Limb (tissue), 2 donors: ENCODE results near the gene HTATSF1.

Experiments used
- DNase-seq, 2 donors: peaks; one replicate each; pipeline ENCODE4 v3.0.0-alpha.2; 2016; ENCODE audit errors: extremely low spot score in 2 of 2

Gene HTATSF1

GRCh38 chrX:136497556-136498052 lies at the start of gene HTATSF1:
HTATSF1 (plus strand) TSS chrX:136497592; CDS start chrX:136497685, 93 bp downstream.
- DNase-seq = no peak

- DNase-seq = no peak
Measured at GRCh38 chrX:136447968-136448367, 49.4 kb upstream of the HTATSF1 start.

- no peak for DNase-seq
Measured at GRCh38 chrX:136450050-136450830, 47.2 kb upstream of the HTATSF1 start.

- DNase-seq = no peak
Measured at GRCh38 chrX:136452614-136453013, 44.8 kb upstream of the HTATSF1 start.

GRCh38 chrX:136453114-136453513 lies 44.3 kb upstream of the HTATSF1 start:
- DNase-seq = no peak

- DNase-seq = no peak
Measured at GRCh38 chrX:136453771-136454170, 43.6 kb upstream of the HTATSF1 start.

GRCh38 chrX:136456133-136456532 lies 41.3 kb upstream of the HTATSF1 start:
- no peak for DNase-seq

GRCh38 chrX:136457303-136457917 lies 40.0 kb upstream of the HTATSF1 start:
- no peak for DNase-seq

GRCh38 chrX:136464589-136464988 lies 32.8 kb upstream of the HTATSF1 start:
- DNase-seq = no peak

- DNase-seq = no peak
Measured at GRCh38 chrX:136467303-136467702, 30.1 kb upstream of the HTATSF1 start.

- no peak for DNase-seq
Measured at GRCh38 chrX:136468391-136469103, 28.8 kb upstream of the HTATSF1 start.

- no peak for DNase-seq
Measured at GRCh38 chrX:136473663-136474062, 23.7 kb upstream of the HTATSF1 start.

GRCh38 chrX:136475236-136475635 lies 22.2 kb upstream of the HTATSF1 start:
- DNase-seq = no peak

GRCh38 chrX:136476501-136476900 lies 20.9 kb upstream of the HTATSF1 start:
- no peak for DNase-seq

- no peak for DNase-seq
Measured at GRCh38 chrX:136477026-136477425, 20.4 kb upstream of the HTATSF1 start.

GRCh38 chrX:136480383-136480782 lies 17.0 kb upstream of the HTATSF1 start:
- no peak for DNase-seq

GRCh38 chrX:136487647-136488046 lies 9.7 kb upstream of the HTATSF1 start, which contains the start of gene BRS3:
BRS3 (plus strand) TSS chrX:136487947; CDS start chrX:136488115, 168 bp downstream.
- DNase-seq = no peak

GRCh38 chrX:136488706-136489105 lies 8.7 kb upstream of the HTATSF1 start:
- no peak for DNase-seq

- DNase-seq = no peak
Measured at GRCh38 chrX:136491832-136492231, 5.6 kb upstream of the HTATSF1 start.

GRCh38 chrX:136493011-136493410 lies 4.4 kb upstream of the HTATSF1 start:
- no peak for DNase-seq

- no peak for DNase-seq
Measured at GRCh38 chrX:136495043-136495442, 2.3 kb upstream of the HTATSF1 start.

- DNase-seq = no peak
Measured at GRCh38 chrX:136496186-136496763, 1.1 kb upstream of the HTATSF1 start.
